ENCODE data around the gene GEMIN7.
A peak's percentile ranks its signal among the peaks of the same experiment; 100 is the strongest.

GEMIN7 gene

DNA sequence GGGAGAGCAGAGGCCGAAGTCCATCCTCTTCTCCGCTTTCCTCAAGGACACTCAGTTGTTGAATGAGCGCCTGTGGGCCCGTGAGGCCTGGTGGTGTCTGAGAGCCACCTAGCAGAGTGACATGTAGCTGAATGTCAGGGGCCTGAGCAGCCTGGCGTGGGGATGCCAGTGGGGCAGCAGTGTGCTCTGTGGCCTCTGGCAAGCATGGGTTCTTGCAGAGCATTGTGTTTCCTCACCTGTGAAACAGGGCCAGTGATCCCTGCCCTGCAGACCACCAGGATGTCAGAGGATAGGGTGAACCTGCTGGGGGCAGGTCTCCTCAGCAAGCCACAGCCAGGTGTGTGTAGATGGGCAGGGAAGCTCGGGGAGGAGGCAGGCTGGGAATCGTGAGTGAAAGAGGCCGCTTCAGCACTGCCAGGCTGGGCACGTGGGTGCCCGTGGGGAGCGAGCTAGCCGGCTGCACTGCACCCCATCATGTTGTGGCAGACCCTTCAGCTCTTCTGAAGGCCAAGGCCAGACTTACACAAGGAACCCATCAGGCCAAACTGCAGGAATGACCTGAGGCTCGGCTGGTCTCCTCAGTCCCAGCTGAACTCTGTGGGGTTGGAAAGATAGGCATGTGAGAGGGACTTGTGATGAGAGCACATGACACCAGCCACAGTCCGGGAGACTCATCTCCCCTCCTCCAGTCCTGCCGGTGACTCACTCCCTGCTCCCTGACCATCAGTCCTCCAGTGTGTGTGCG, 18.9 kb downstream of the GEMIN7 start:
- H3K27ac ChIP-seq, result no peak overlapping the region
- H3K36me3 ChIP-seq, result peaks cover 37% of the 10 kb centered on the region
- TF ChIP-seq, protein P1, sequence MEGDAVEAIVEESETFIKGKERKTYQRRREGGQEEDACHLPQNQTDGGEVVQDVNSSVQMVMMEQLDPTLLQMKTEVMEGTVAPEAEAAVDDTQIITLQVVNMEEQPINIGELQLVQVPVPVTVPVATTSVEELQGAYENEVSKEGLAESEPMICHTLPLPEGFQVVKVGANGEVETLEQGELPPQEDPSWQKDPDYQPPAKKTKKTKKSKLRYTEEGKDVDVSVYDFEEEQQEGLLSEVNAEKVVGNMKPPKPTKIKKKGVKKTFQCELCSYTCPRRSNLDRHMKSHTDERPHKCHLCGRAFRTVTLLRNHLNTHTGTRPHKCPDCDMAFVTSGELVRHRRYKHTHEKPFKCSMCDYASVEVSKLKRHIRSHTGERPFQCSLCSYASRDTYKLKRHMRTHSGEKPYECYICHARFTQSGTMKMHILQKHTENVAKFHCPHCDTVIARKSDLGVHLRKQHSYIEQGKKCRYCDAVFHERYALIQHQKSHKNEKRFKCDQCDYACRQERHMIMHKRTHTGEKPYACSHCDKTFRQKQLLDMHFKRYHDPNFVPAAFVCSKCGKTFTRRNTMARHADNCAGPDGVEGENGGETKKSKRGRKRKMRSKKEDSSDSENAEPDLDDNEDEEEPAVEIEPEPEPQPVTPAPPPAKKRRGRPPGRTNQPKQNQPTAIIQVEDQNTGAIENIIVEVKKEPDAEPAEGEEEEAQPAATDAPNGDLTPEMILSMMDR (IDR thresholded peaks at IDR 0.05; ENCODE audit: low read depth, low read length), result no peak
- no peak overlapping the region for H3K4me3 ChIP-seq (ENCODE audit: low read depth, low read length)
- DNase-seq, result no peak
- H3K27me3 ChIP-seq (ENCODE audit: insufficient read depth, low read depth, severe bottlenecking), result no peaks in the 10 kb centered on the region
- H3K9me3 ChIP-seq (ENCODE audit: severe bottlenecking), result no peaks in the 10 kb centered on the region

DNA sequence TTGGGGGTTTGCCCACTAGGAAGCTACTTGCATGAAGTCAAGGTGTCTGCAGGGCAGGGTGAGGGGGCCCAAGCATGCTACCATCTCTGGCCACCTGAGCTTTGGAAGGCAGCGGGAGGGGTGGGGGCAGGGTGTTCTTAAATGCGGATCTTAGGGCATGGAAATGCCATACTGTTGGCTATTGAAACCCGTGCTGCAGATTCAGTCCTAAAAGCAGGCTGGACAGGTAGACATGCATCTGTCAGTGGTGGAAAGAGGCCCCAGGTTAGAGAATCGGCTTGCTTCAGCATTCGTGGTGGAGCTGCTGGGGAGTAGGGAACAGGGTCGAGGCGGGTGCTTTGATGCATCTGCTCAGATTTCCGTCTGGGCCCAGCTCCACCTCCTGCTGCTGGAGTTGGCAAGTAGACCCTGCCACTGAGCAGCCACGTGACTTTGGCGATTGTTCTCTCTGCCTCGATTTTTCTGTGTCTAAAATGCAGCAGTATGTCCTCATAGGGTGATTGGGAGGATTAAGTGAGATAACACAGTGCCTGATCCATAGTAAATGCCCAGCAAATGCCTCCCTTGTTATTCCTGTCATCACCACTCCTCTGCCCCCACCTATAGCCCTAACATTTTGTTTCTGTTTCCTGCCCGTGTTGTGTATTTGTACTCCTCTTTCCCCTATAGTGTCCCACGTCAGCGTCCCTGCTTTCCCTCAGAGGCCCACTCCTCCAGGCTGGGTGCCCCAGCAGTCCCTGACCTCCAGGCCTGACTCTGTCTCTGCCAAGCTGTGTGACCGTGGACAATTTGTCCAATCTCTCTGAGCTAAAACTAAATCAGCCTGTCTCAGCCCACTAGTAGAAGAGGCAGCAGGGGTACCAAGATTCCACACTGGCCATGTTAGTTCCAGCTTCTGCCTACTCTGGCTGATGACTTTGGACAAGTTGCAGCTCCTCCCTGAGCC, 19.7 kb downstream of the GEMIN7 start:
- Histone ChIP-seq H3K27me3 (ENCODE audit: insufficient read depth, low read depth, severe bottlenecking) (no peaks in the 10 kb centered on the region), H3K9me3 (ENCODE audit: severe bottlenecking) (no peaks in the 10 kb centered on the region), H3K4me3 (ENCODE audit: low read depth, low read length) (no peak overlapping the region), H3K36me3 (peaks cover 37% of the 10 kb centered on the region), H3K27ac (no peak overlapping the region)
- DNase-seq, result no peak
- TF ChIP-seq, protein P1 (IDR thresholded peaks at IDR 0.05; ENCODE audit: low read depth, low read length), result no peak

DNA sequence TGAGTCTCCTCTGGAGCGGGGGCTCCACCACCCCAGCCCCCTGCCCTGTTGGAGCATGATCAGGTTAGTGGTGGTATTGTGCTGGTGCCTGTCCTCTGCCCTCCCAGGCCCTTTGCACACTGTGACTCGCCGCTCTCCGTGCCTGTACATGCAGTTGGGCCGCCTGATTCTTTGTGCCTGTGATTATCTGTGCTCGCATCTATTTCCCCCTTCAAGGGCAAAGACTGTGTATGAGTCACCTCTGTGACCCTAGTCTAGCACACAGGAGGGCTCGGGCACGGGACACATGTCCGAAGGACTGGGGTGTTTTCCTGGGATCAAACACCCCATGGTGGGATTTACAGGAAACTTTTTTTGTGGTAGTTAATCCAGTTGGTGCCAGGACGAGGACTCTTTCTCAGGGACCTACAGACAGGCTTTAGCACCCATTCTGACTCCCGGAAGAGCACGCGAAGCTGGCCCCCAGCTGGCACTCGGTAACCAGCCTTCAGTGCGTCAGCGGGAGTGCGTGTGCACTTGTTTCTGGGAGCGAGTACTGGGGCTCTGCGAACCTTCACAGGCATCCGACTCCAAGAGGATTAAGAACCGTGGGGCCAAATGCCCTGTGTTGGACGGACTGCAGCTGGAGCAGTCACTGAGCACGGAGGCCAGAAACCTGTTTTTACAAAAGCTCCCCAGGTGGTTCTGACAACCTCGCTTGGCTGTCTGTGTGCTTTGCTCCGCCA, 20.6 kb downstream of the GEMIN7 start:
- TF ChIP-seq, protein P1 (IDR thresholded peaks at IDR 0.05; ENCODE audit: low read depth, low read length), result no peak
- peak; percentile 56 for DNase-seq
- Histone ChIP-seq H3K27me3 (ENCODE audit: insufficient read depth, low read depth, severe bottlenecking) (no peaks in the 10 kb centered on the region), H3K27ac (no peak overlapping the region), H3K36me3 (peaks cover 30% of the 10 kb centered on the region), H3K9me3 (ENCODE audit: severe bottlenecking) (no peaks in the 10 kb centered on the region), H3K4me3 (ENCODE audit: low read depth, low read length) (no peak overlapping the region)

DNA sequence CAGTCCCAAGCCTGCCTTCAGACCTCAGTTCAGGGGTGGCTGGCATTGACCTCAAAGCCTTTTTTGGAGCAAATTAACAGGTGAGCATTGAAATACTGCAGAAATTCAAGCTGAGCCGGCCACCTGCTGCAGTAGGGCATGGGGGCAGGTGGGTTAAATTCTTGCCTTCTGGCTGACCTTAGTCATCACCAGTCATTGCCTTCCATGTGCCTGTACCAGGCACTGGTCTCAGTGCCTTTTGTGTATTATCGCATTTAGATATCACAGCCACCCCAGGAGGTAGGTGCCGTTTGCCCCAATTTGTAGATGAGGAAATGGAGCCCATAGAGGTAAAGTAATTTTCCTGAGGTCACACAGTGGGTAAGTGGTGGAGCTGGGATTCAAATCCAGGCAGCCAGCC, 21.1 kb downstream of the GEMIN7 start:
- Histone ChIP-seq H3K27ac (no peak overlapping the region), H3K4me3 (ENCODE audit: low read depth, low read length) (no peak overlapping the region), H3K9me3 (ENCODE audit: severe bottlenecking) (no peaks in the 10 kb centered on the region), H3K27me3 (ENCODE audit: insufficient read depth, low read depth, severe bottlenecking) (no peaks in the 10 kb centered on the region), H3K36me3 (peaks cover 24% of the 10 kb centered on the region)
- TF ChIP-seq, protein P1 (IDR thresholded peaks at IDR 0.05; ENCODE audit: low read depth, low read length), result no peak
- no peak for DNase-seq

DNA sequence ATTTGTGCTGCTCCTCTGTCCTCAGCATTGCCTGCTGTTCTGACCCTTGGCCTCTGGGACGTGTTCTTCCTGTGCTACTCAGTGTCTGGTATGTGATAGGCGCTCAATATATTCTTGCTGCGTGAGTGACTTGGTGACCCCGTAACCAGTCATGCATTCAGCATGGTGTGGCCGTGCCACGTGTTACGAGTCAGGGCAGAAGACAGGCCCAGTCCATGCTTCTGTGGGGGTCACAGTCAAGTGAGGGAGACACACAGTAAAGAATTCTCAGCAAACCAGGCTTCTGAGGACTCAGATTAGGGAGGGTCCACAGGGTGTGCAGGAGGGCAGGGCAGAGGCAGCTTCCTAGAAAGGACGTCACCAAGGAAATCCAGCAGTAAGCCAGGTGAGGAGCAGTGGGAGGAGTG, 21.8 kb downstream of the GEMIN7 start:
- H3K9me3 ChIP-seq (ENCODE audit: severe bottlenecking), result no peaks in the 10 kb centered on the region
- H3K27ac ChIP-seq, result no peak overlapping the region
- H3K27me3 ChIP-seq (ENCODE audit: insufficient read depth, low read depth, severe bottlenecking), result no peaks in the 10 kb centered on the region
- DNase-seq, result no peak
- TF ChIP-seq, protein P1 (IDR thresholded peaks at IDR 0.05; ENCODE audit: low read depth, low read length), result no peak
- H3K36me3 ChIP-seq, result peaks cover 20% of the 10 kb centered on the region
- H3K4me3 ChIP-seq (ENCODE audit: low read depth, low read length), result no peak overlapping the region
